Natural killer cell (primary cell): ENCODE data around the gene INTS7. TPM values are rescaled to one million over a fixed set of nuclear protein-coding genes. Genes with fewer than 3 reads are reported as not detected.
A peak's percentile ranks its signal among the peaks of the same experiment; 100 is the strongest.

ENCODE experiments used
- ATAC-seq, 3 donors: fragments of 150-1000 bp in 2 of 3; fragments of 200-7000 bp in 1 of 3; cut with Tn5 transposase; 1 replicate in 1 of 3; 2 replicates in 2 of 3; pipeline ENCODE4 v1.10.0; 2021; ENCODE audit warnings: mild to moderate bottlenecking in 2 of 3, moderate library complexity in 2 of 3
- DNase-seq, 2 donors: peaks; one replicate each; pipeline versions ENCODE4 v3.0.0 to v3.0.0-alpha.2; 2013 to 2021; ENCODE audit warnings: mixed read lengths in 1 of 2
- H3K27ac ChIP-seq: one replicate; pipeline ENCODE4 v1.5.1; 2013; ENCODE audit warnings: mild to moderate bottlenecking, low read length
- H3K27me3 ChIP-seq: one replicate; pipeline ENCODE4 v1.6.1; 2013; ENCODE audit warnings: low read length; ENCODE audit not compliant: control insufficient read depth, insufficient read depth
- H3K36me3 ChIP-seq: one replicate; pipeline ENCODE4 v1.6.1; 2013; ENCODE audit warnings: low read length; ENCODE audit not compliant: control insufficient read depth, insufficient read depth
- H3K4me1 ChIP-seq: one replicate; pipeline ENCODE4 v1.6.1; 2013; ENCODE audit warnings: low read length; ENCODE audit not compliant: control insufficient read depth, insufficient read depth
- H3K4me3 ChIP-seq: one replicate; pipeline ENCODE4 v1.5.1; 2013; ENCODE audit warnings: low read length
- H3K9me3 ChIP-seq: one replicate; pipeline ENCODE4 v1.6.1; 2013; ENCODE audit warnings: low read length; ENCODE audit not compliant: control insufficient read depth, insufficient read depth
- H3K27ac Mint-ChIP-seq, 2 donors: one replicate each; pipeline ENCODE4 v1.8.0; 2022; ENCODE audit warnings: mild to moderate bottlenecking in 2 of 2, mixed read lengths in 2 of 2, moderate library complexity in 1 of 2
- H3K27me3 Mint-ChIP-seq, 2 donors: one replicate each; pipeline ENCODE4 v1.8.0; 2022; ENCODE audit warnings: low read depth in 2 of 2, mixed read lengths in 2 of 2
- H3K36me3 Mint-ChIP-seq: one replicate; pipeline ENCODE4 v1.8.0; 2022; ENCODE audit warnings: mixed read lengths
- H3K4me1 Mint-ChIP-seq, 2 donors: one replicate each; pipeline ENCODE4 v1.8.0; 2022; ENCODE audit warnings: mixed read lengths in 2 of 2
- H3K4me3 Mint-ChIP-seq: one replicate; pipeline ENCODE4 v1.8.0; 2022; ENCODE audit warnings: mild to moderate bottlenecking, moderate library complexity, mixed read lengths
- H3K9me3 Mint-ChIP-seq, 2 donors: one replicate each; pipeline ENCODE4 v1.8.0; 2022; ENCODE audit warnings: mixed read lengths in 2 of 2
- CTCF ChIP-seq: fragments of 200-600 bp; IDR thresholded peaks from one replicate; pipeline ENCODE4 v1.8.0; 2022; ENCODE audit warnings: antibody characterized with exemption
- WGBS: methylation state at CpG from one replicate; pipeline ENCODE4 v1.1.7; 2013; ENCODE audit warnings: missing lambda C conversion rate; ENCODE audit not compliant: insufficient coverage; 5-methylcytosine and 5-hydroxymethylcytosine counted together
- intact Hi-C: fragments of 100-400 bp; cut with micrococcal nuclease; formaldehyde crosslinking; loops from one replicate; pipeline ENCODE4 v1.14.2; 2022
- total RNA-seq, 4 donors: library from RNA; stranded (reverse); fragments of 120-200 nt in 1 of 4; gene quantifications; one replicate each; pipeline versions ENCODE4 v1.2.3 to v1.2.4, GENCODE V29; 2013 to 2022

Gene INTS7
- total RNA-seq, 3 donors from 2014 or later (not counting 1 experiment from before 2014, with no cell fraction given): 10.0 to 20.3 (median 11.0) TPM

DNA sequence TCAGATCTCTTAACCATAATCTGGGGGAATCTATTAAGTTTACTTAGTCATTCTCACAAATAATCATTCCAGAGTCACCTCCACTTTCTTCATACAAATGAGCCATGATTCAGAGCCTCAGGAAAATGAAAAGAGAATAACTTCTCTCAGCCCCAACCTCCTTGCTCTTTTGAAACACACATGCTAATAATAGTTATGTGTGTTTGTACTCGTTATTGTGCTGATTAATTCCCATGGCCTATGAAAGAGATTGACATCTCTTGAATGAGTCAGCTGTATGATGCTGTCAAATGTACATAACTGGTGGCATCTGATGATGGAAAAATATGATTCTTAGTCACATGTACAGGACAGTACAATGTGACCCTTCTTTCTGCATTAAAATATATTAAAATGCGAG, 41.7 kb upstream of the INTS7 start:
- ATAC-seq: peak in 1 of 3 donors; percentile 46

GRCh38 chr1:212074856-212075255, 39.5 kb upstream of the INTS7 start:
- Histone ChIP-seq H3K9me3 (no peaks in the 10 kb centered on the region), H3K27ac (no peak overlapping the region), H3K4me3 (no peak overlapping the region), H3K36me3 (no peaks in the 10 kb centered on the region), H3K4me1 (no peaks in the 10 kb centered on the region), H3K27me3 (no peaks in the 10 kb centered on the region)
- intact Hi-C loops: no loop called here
- WGBS: 39% methylated on average over 2 of the region's 3 CpGs
- Mint-ChIP-seq H3K9me3 (no peaks in the 10 kb centered on the region), H3K4me3 (no peak overlapping the region), H3K4me1 (no peaks in the 10 kb centered on the region), H3K36me3 (no peaks in the 10 kb centered on the region), H3K27ac (no peak overlapping the region), H3K27me3 (no peaks in the 10 kb centered on the region)
- ATAC-seq: no peak
- no peak for DNase-seq
- no peak for TF ChIP-seq CTCF

More for the DNA sequence above, 41.7 kb upstream of the INTS7 start:
- intact Hi-C loops: no loop called here
- Mint-ChIP-seq H3K27ac (no peak overlapping the region), H3K9me3 (no peaks in the 10 kb centered on the region), H3K4me1 (no peaks in the 10 kb centered on the region), H3K27me3 (no peaks in the 10 kb centered on the region), H3K36me3 (no peaks in the 10 kb centered on the region), H3K4me3 (no peak overlapping the region)
- DNase-seq: no peak
- 50% methylated on average over 1 of the region's 2 CpGs for WGBS
- Histone ChIP-seq H3K27me3 (no peaks in the 10 kb centered on the region), H3K27ac (no peak overlapping the region), H3K4me1 (no peaks in the 10 kb centered on the region), H3K4me3 (no peak overlapping the region), H3K9me3 (no peaks in the 10 kb centered on the region), H3K36me3 (peaks cover 2% of the 10 kb centered on the region)
- TF ChIP-seq CTCF: no peak

- Mint-ChIP-seq H3K9me3 (no peaks in the 10 kb centered on the region), H3K4me1 (no peaks in the 10 kb centered on the region), H3K36me3 (no peaks in the 10 kb centered on the region), H3K27ac (no peak overlapping the region), H3K4me3 (no peak overlapping the region), H3K27me3 (no peaks in the 10 kb centered on the region)
- H3K9me3 ChIP-seq: no peaks in the 10 kb centered on the region
- no peaks in the 10 kb centered on the region for H3K36me3 ChIP-seq
- ATAC-seq (no peak), DNase-seq (no peak)
- intact Hi-C loops: no loop called here
- H3K27me3 ChIP-seq: no peaks in the 10 kb centered on the region
- no peak overlapping the region for H3K4me3 ChIP-seq
- H3K4me1 ChIP-seq: no peaks in the 10 kb centered on the region
- no peak overlapping the region for H3K27ac ChIP-seq
- no peak for TF ChIP-seq CTCF
- WGBS: 96% methylated on average over 3 of the region's 3 CpGs
These were observed 39.0 kb upstream of the INTS7 start for GRCh38 chr1:212074313-212074712.

GRCh38 chr1:212073490-212073889, 38.1 kb upstream of the INTS7 start:
- ATAC-seq (no peak), DNase-seq (peak in 1 of 2 donors; percentile 16)
- no peak overlapping the region for H3K4me3 Mint-ChIP-seq
- no peaks in the 10 kb centered on the region for H3K27me3 Mint-ChIP-seq
- no peaks in the 10 kb centered on the region for H3K27me3 ChIP-seq
- no peaks in the 10 kb centered on the region for H3K9me3 ChIP-seq
- H3K4me1 Mint-ChIP-seq: no peaks in the 10 kb centered on the region
- WGBS: no CpG with 5 or more reads among the region's 1 CpG
- H3K4me1 ChIP-seq: no peaks in the 10 kb centered on the region
- no peak overlapping the region for H3K27ac ChIP-seq
- no peaks in the 10 kb centered on the region for H3K36me3 Mint-ChIP-seq
- H3K4me3 ChIP-seq: no peak overlapping the region
- no peaks in the 10 kb centered on the region for H3K36me3 ChIP-seq
- intact Hi-C loops: no loop called here
- TF ChIP-seq CTCF: no peak
- no peak overlapping the region for H3K27ac Mint-ChIP-seq
- no peaks in the 10 kb centered on the region for H3K9me3 Mint-ChIP-seq
